ENCODE results near the gene IL20.

The IL20 gene

DNA sequence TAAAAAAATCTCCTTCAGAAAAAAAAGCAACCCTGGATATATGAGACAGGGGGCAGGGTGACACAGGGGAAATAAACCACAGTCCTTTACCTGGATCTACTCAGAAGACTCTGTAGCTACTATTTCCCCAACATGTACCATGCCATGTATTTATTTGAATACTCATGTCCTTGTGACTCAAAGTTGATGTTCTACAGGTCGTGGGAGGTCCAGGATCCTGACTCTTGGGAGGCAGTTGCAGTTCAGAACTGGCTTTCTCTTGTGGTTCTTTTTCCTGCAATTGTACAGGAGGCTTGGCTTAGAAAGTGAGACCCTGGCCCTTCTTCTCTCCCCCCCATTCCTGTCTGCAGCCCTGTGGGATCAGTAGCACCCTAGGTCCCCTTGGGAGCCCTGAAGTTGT lies 26.0 kb downstream of the IL20 start:
- Mint-ChIP-seq H3K9me3 (no peaks in the 10 kb centered on the region), H3K27ac (no peak overlapping the region), H3K27me3 (ENCODE audit: low read depth) (peaks cover 5% of the 10 kb centered on the region), H3K4me1 (peaks cover 23% of the 10 kb centered on the region), H3K36me3 (ENCODE audit: low read depth) (no peaks in the 10 kb centered on the region), H3K4me3 (no peak overlapping the region)
- no peak for TF ChIP-seq CTCF (IDR thresholded peaks at IDR 0.05; ENCODE audit: unreplicated experiment in 3 of 3)

DNA sequence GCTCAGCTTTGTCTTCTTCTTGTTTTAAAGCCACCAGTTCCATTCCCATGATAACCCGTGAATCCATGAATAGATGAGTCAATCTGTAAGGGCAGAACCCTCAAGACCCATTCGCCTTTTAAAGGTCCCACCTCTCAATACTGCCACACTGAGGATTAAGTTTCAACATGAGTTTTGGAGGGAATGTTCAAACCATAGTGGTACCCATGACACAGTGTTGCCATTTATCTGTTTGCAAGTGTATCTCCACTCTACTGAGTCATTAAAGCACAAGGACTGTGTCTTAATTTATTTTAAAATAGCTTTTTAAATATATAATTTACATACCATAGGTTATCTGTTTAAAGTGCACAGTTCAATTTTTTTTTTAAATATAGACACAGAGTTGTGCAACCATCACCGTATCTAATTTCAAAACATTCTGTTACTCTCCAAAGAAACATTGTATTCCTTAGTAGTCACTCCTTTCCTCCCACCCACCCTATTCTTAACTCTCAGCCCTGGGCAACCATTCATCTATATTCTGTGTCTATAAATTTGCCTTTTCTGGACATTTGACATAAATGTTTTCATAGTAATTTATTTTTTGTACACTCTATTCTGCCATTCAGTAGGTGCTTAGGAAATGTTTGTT lies 27.0 kb downstream of the IL20 start:
- H3K27ac Mint-ChIP-seq = no peak overlapping the region
- H3K4me3 Mint-ChIP-seq = no peak overlapping the region
- H3K27me3 Mint-ChIP-seq (ENCODE audit: low read depth) = peaks cover 5% of the 10 kb centered on the region
- H3K36me3 Mint-ChIP-seq (ENCODE audit: low read depth) = no peaks in the 10 kb centered on the region
- no peaks in the 10 kb centered on the region for H3K9me3 Mint-ChIP-seq
- no peak for TF ChIP-seq CTCF (IDR thresholded peaks at IDR 0.05; ENCODE audit: unreplicated experiment in 3 of 3)
- H3K4me1 Mint-ChIP-seq = peaks cover 25% of the 10 kb centered on the region

DNA sequence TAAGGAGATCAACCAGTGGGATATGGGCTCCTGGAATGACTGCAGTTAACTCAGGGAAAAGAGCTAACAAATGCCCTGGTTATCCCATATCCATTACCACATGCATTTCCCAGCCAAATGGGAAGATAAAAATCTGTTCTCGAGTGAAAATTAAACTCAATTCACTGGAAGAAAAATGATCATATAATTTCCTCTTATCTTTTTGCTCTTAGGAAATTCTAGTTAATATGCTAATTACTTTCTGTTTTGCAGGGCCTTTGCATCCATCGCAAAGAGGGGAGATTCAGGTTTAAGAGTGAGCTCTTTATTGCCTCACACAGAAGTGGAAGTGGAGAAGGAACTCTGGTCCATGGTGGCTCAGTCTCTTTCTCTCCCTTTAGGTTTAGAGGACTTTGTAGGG lies 28.0 kb downstream of the IL20 start:
- H3K4me3 Mint-ChIP-seq = no peak overlapping the region
- H3K9me3 Mint-ChIP-seq = no peaks in the 10 kb centered on the region

DNA sequence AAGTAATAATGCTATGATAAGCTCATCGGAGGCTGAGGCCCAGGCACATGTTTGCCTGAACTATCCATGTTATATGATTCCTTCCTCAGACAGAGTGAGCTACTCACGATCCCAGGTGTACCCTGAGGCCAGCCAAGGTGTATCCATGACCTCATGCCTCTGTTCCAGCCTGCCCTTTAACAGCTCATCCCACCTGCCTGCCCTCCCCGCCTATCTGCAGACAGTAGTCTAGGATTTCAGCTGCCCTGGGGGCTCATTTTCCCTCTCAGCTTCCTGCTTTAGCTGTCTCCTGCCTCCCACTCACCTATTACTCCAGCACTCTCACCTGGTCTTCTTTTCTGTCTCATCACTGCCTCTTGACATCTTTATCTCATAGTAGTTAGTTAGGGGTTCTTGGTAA lies 29.9 kb downstream of the IL20 start:
- Mint-ChIP-seq H3K9me3 (no peaks in the 10 kb centered on the region), H3K27me3 (ENCODE audit: low read depth) (peaks cover 11% of the 10 kb centered on the region)

More for the DNA sequence above, 28.0 kb downstream of the IL20 start:
- H3K27me3 Mint-ChIP-seq (ENCODE audit: low read depth) = peaks cover 2% of the 10 kb centered on the region
- H3K36me3 Mint-ChIP-seq (ENCODE audit: low read depth) = no peaks in the 10 kb centered on the region
- no peak overlapping the region for H3K27ac Mint-ChIP-seq
- TF ChIP-seq CTCF (IDR thresholded peaks at IDR 0.05; ENCODE audit: unreplicated experiment in 3 of 3) = no peak
- H3K4me1 Mint-ChIP-seq = peaks cover 25% of the 10 kb centered on the region

GRCh38 chr1:206895837-206896242 lies 30.4 kb downstream of the IL20 start:
- Mint-ChIP-seq H3K4me1 (peaks cover 25% of the 10 kb centered on the region), H3K27ac (peak overlapping the region; percentile 7 to 48 (median 35)), H3K36me3 (ENCODE audit: low read depth) (no peaks in the 10 kb centered on the region), H3K9me3 (no peaks in the 10 kb centered on the region), H3K4me3 (no peak overlapping the region), H3K27me3 (ENCODE audit: low read depth) (peaks cover 15% of the 10 kb centered on the region)
- no peak for TF ChIP-seq CTCF (IDR thresholded peaks at IDR 0.05; ENCODE audit: unreplicated experiment in 3 of 3)

More for the DNA sequence above, 29.9 kb downstream of the IL20 start:
- H3K36me3 Mint-ChIP-seq (ENCODE audit: low read depth) = no peaks in the 10 kb centered on the region
- H3K4me3 Mint-ChIP-seq = no peak overlapping the region
- H3K4me1 Mint-ChIP-seq = peaks cover 25% of the 10 kb centered on the region
- H3K27ac Mint-ChIP-seq = peak overlapping the region in 2 of 3 experiments; percentile 7 to 35
- no peak for TF ChIP-seq CTCF (IDR thresholded peaks at IDR 0.05; ENCODE audit: unreplicated experiment in 3 of 3)

DNA sequence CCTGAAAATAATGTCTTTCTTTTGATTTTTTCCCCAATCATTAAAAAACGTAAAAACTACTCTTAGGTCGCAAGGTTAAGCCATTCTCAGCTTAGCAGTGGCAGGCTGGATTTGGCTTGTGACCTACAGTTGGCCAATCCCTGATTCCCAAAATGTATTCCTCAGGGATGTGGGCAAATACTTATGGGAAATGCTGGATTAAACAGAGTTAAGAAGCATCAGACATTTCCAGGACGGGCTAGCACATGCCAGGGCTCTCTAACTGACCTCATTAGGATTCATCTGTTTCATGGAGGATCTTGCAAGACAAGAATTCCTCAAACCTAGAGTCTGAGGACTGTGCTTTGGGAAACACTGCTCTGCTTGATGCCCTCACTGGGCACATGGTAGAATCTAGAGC lies 30.8 kb downstream of the IL20 start:
- no peak for TF ChIP-seq CTCF (IDR thresholded peaks at IDR 0.05; ENCODE audit: unreplicated experiment in 3 of 3)
- Mint-ChIP-seq H3K4me3 (no peak overlapping the region), H3K4me1 (peaks cover 25% of the 10 kb centered on the region), H3K36me3 (ENCODE audit: low read depth) (no peaks in the 10 kb centered on the region), H3K27me3 (ENCODE audit: low read depth) (peaks cover 15% of the 10 kb centered on the region), H3K9me3 (no peaks in the 10 kb centered on the region), H3K27ac (peak overlapping the region in 2 of 3 experiments; percentile 35 to 48)

Measured in nephron (organoid).